ENCODE results near the gene ACOX2. TPM values are rescaled to one million over a fixed set of nuclear protein-coding genes. Genes with fewer than 3 reads are reported as not detected.
A peak's percentile ranks its signal among the peaks of the same experiment; 100 is the strongest.
"Not testable (repeated sequence)": the region's sequence is repeated elsewhere in the genome, so short reads cannot be mapped to it uniquely, and the experiment has no call there.

The ACOX2 gene
- total RNA-seq, 2 experiments from 2014 or later: not detected

GRCh38 chr3:58531956-58532355, 5.0 kb downstream of the ACOX2 start:
- Mint-ChIP-seq H3K36me3 (ENCODE audit: low read depth) (no peaks in the 10 kb centered on the region), H3K9me3 (ENCODE audit: low read depth) (no peaks in the 10 kb centered on the region), H3K27me3 (no peaks in the 10 kb centered on the region), H3K4me1 (peaks cover 13% of the 10 kb centered on the region), H3K4me3 (no peak overlapping the region), H3K27ac (no peak overlapping the region)
- DNase-seq (no peak), ATAC-seq (peak; percentile 25)
- ChIA-PET CTCF (interaction anchor here (0.8 to 3.2 kb wide), 6 partner anchors 16 to 225 kb away, joined by 3 to 12 read pairs (median 4); partner anchors contain the start of gene KCTD6), POLR2A (interaction anchor here (0.5 kb wide), 1 partner anchor 225 kb away, joined by 3 read pairs; no protein-coding TSS in a partner anchor)
- intact Hi-C loops (cut with DNase I, micrococcal nuclease): loop anchor here (1.0 to 5.0 kb wide), 12 partner anchors 40 to 525 kb away; partner anchors contain the start of genes HTD2 (in 2 of the 2), PDHB (in 2 of the 2), RPP14 (in 2 of the 2) and ABHD6 (in 1 of the 2)

DNA sequence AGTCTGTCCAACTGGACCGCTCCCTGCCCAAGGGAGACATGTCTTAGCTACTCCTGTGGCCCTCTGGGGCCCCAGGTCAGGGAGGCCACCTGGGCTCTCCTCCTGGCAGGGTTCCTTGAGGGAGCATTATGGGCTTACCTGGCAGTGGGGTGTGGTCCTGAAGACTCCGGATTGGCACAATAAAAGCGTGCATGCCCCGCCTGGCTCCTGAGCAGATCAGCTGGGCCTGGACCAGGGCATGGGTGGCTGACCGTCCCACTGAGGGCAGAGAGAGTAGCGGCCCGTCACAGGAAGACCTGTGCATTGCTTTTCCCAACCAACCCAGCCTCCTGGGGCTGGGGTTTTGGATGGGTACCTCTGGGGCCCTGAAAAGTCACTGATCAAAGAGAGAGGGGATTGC, 5.4 kb downstream of the ACOX2 start:
- no peaks in the 10 kb centered on the region for H3K27me3 Mint-ChIP-seq
- H3K36me3 Mint-ChIP-seq (ENCODE audit: low read depth): no peaks in the 10 kb centered on the region
- no peaks in the 10 kb centered on the region for H3K9me3 Mint-ChIP-seq (ENCODE audit: low read depth)
- no peak for ATAC-seq
- no peak overlapping the region for H3K4me3 Mint-ChIP-seq
- intact Hi-C loops (cut with DNase I, micrococcal nuclease): loop anchor here (5.0 kb wide), 2 partner anchors 119 to 209 kb away; no protein-coding TSS in a partner anchor
- H3K27ac Mint-ChIP-seq: no peak overlapping the region
- ChIA-PET CTCF (interaction anchor here (0.5 to 1.8 kb wide), 8 partner anchors 15 to 575 kb away, joined by 3 to 6 read pairs (median 3); no protein-coding TSS in a partner anchor), POLR2A (interaction anchor here (0.5 kb wide), 1 partner anchor 224 kb away, joined by 3 read pairs; no protein-coding TSS in a partner anchor)
- H3K4me1 Mint-ChIP-seq: peaks cover 13% of the 10 kb centered on the region
- DNase-seq: no peak

DNA sequence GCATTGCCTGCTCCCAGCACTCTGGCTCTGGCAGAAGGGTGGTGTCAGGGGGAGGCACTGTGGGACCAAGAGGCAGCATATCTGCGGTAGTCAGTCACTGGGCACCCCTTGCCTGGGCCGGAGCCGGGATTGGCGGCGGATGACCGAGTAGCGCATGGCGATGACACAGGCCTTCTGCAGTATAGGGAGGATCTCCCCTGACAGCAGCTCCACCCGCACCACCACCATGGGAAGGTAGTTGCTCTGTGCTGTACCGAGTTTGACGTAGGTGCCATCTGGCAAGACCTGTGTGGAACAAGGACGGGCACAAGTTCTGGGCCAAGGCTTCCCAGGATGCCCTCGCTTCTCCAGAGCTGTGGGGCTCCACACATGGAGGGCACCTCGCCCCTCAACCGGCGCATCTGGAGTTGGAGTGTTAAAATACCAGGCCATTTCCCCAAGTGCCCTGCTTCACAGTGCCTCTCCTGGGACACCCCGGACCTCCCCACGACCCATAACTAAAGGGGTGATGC, 6.6 kb downstream of the ACOX2 start:
- Mint-ChIP-seq H3K4me3 (no peak overlapping the region), H3K27me3 (no peaks in the 10 kb centered on the region), H3K9me3 (ENCODE audit: low read depth) (no peaks in the 10 kb centered on the region), H3K4me1 (peaks cover 13% of the 10 kb centered on the region), H3K36me3 (ENCODE audit: low read depth) (no peaks in the 10 kb centered on the region), H3K27ac (no peak overlapping the region)
- ChIA-PET POLR2A (interaction anchor here (0.8 kb wide), 1 partner anchor 35 kb away, joined by 4 read pairs; no protein-coding TSS in a partner anchor), CTCF (interaction anchor here (0.9 to 1.8 kb wide), 4 partner anchors 27 to 224 kb away, joined by 3 to 6 read pairs (median 4); partner anchors contain the start of genes HTD2 and RPP14)
- ATAC-seq (no peak), DNase-seq (no peak)
- intact Hi-C loops (cut with DNase I, micrococcal nuclease): loop anchor here (5.0 kb wide), 2 partner anchors 118 to 208 kb away; no protein-coding TSS in a partner anchor

- Mint-ChIP-seq H3K36me3 (ENCODE audit: low read depth) (no peaks in the 10 kb centered on the region), H3K4me1 (peaks cover 13% of the 10 kb centered on the region), H3K9me3 (ENCODE audit: low read depth) (no peaks in the 10 kb centered on the region), H3K27me3 (no peaks in the 10 kb centered on the region), H3K4me3 (no peak overlapping the region), H3K27ac (no peak overlapping the region)
- ChIA-PET CTCF (interaction anchor here (0.5 to 2.3 kb wide), 7 partner anchors 13 to 223 kb away, joined by 3 to 15 read pairs (median 4); partner anchors contain the start of genes FAM107A, HTD2, KCTD6 and RPP14), POLR2A (interaction anchor here (0.8 kb wide), 1 partner anchor 35 kb away, joined by 4 read pairs; no protein-coding TSS in a partner anchor)
- intact Hi-C loops (cut with DNase I, micrococcal nuclease): loop anchor here (5.0 kb wide), 2 partner anchors 117 to 207 kb away; no protein-coding TSS in a partner anchor
- ATAC-seq (no peak), DNase-seq (peak; percentile 38)
These were observed 7.3 kb downstream of the ACOX2 start for GRCh38 chr3:58529516-58530353.

DNA sequence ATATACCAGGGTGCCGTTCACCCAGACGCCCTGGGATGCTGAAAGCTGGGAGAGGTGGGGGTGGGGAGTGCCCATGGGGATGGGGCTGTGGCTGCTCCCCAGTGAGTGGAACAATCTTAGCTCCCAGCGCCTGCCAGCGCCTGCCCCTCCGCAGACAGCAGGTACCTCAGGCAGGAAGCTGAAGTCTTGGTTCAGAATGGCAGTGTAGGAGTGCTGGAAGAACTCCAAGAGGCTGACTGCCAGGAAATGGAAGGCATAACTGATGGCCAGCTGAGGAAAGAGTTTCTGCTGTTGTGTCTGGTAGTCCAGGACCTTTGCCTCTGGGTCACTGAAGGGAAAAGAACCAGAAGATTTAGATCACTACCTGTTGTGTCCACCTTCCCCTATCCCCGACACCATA, 8.4 kb downstream of the ACOX2 start:
- Mint-ChIP-seq H3K4me1 (peaks cover 13% of the 10 kb centered on the region), H3K27me3 (no peaks in the 10 kb centered on the region), H3K36me3 (ENCODE audit: low read depth) (no peaks in the 10 kb centered on the region), H3K9me3 (ENCODE audit: low read depth) (no peaks in the 10 kb centered on the region), H3K4me3 (no peak overlapping the region), H3K27ac (no peak overlapping the region)
- CTCF ChIA-PET: interaction anchor here (0.6 to 2.3 kb wide), 6 partner anchors 10 to 222 kb away, joined by 3 to 15 read pairs (median 5); partner anchors contain the start of genes HTD2, KCTD6 and RPP14
- DNase-seq (no peak), ATAC-seq (no peak)
- POLR2A ChIA-PET: interaction anchor here (0.8 kb wide), 1 partner anchor 222 kb away, joined by 4 read pairs; the partner anchor contains the start of genes HTD2 and RPP14
- intact Hi-C loops (cut with DNase I, micrococcal nuclease): no loop called here

- H3K9me3 Mint-ChIP-seq (ENCODE audit: low read depth); DNase-seq; POLR2A ChIA-PET; H3K36me3 Mint-ChIP-seq (ENCODE audit: low read depth); H3K27me3 Mint-ChIP-seq; ATAC-seq; H3K27ac Mint-ChIP-seq; H3K4me1 Mint-ChIP-seq; H3K4me3 Mint-ChIP-seq; intact Hi-C loops (cut with DNase I, micrococcal nuclease): not testable (repeated sequence)
- CTCF ChIA-PET: interaction anchor here (0.6 to 2.1 kb wide), 4 partner anchors 10 to 1191 kb away, joined by 3 to 7 read pairs (median 4); no protein-coding TSS in a partner anchor
These were observed 9.6 kb downstream of the ACOX2 start for GRCh38 chr3:58527440-58527839.

DNA sequence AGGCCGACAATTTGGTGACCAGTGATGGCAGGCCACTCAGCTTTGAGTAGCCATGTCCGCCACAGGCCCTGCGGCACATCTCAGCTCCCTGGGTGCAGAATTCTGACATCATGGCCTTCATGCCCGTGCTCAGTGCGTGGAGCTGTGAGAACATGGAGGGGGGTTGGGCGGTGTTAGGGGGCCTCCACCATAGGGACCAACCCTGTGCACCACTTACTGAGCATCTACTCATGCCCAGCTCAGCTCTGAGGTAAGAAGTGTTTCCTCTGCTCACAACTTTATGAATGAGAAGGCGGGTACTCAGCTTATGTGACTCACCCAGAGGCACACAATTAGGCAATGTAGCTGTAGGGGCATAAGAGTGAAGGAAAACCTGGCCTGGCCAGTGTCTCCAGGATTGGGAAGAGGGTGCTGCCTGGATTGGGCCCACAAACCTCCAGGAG, 10.5 kb downstream of the ACOX2 start:
- intact Hi-C loops (cut with DNase I, micrococcal nuclease): no loop called here
- Mint-ChIP-seq H3K4me1 (no peaks in the 10 kb centered on the region), H3K27ac (no peak overlapping the region), H3K36me3 (ENCODE audit: low read depth) (no peaks in the 10 kb centered on the region), H3K9me3 (ENCODE audit: low read depth) (no peaks in the 10 kb centered on the region), H3K4me3 (no peak overlapping the region), H3K27me3 (no peaks in the 10 kb centered on the region)
- POLR2A ChIA-PET: no interaction called here
- no peak for DNase-seq
- CTCF ChIA-PET: no interaction called here
- ATAC-seq: peak; percentile 88

DNA sequence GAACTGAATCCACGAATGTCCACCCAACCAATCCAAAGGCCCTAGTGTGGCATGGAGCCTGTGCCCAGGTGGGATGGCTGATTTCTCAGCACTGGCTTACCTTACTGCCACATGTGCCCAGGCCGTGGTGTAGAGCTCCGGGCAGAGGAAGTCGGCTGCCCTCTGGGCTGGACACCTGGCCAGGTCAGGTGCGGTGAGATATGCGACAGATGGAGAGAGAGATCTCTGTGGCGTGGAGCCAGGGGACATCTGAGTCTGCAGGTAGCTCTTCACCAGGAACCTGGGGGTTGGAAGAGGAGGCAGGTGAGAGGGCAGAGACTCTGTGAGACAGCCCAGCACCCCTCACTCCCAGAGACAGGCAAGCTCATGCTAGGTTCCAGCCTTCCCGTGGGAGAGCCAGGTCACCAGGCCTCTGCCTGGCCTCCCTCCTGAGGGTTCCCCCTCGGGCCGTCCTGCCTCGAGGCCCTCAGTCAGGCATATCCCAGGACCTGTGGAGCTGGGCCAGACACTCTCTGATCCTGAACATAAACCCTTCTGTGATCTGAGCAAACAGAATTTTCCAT, 12.6 kb downstream of the ACOX2 start:
- Mint-ChIP-seq H3K36me3 (ENCODE audit: low read depth) (no peaks in the 10 kb centered on the region), H3K27ac (no peak overlapping the region), H3K27me3 (no peaks in the 10 kb centered on the region), H3K4me3 (no peak overlapping the region), H3K9me3 (ENCODE audit: low read depth) (no peaks in the 10 kb centered on the region), H3K4me1 (no peaks in the 10 kb centered on the region)
- DNase-seq (no peak), ATAC-seq (no peak)
- intact Hi-C loops (cut with DNase I, micrococcal nuclease): no loop called here
- POLR2A ChIA-PET: no interaction called here
- CTCF ChIA-PET: interaction anchor here (0.9 to 1.3 kb wide), 2 partner anchors 11 to 60 kb away, joined by 3 read pairs; no protein-coding TSS in a partner anchor

DNA sequence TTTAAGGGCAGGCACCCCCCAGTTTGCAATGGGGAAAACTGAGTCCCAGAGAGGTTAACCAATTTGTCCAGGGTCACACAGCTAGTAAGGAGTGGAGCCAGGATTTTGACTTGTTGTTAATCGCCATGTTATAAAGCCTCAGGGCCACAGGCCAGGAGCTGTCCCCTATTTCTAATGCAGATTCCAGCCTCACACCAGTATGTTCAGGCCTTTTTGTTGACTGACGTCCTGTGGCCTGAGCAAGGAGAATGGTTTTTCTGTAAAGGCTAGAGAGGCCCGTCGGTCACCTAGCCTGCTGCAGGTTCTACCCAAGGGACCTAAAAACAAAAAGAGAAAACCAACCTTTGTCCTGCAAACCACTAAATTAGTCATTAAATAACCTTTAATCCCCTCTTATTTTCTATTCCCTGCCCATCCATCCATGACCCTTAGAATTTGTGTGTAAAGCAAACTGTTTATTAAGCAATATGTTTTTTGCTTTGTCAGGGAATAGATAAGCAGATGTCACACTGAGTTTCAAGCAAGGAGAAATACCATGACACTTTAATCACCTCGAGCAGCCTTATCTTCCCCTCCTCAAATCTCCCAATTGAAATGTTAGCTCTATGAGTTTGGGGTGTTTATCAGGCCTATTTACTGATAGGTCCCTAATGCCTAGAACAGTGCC, 14.1 kb downstream of the ACOX2 start:
- H3K9me3 Mint-ChIP-seq (ENCODE audit: low read depth): no peaks in the 10 kb centered on the region
- intact Hi-C loops (cut with DNase I, micrococcal nuclease): no loop called here
- H3K27ac Mint-ChIP-seq: no peak overlapping the region
- no peaks in the 10 kb centered on the region for H3K27me3 Mint-ChIP-seq
- CTCF ChIA-PET: interaction anchor here (0.6 to 1.5 kb wide), 4 partner anchors 15 to 47 kb away, joined by 3 to 4 read pairs (median 3); no protein-coding TSS in a partner anchor
- H3K4me1 Mint-ChIP-seq: no peaks in the 10 kb centered on the region
- POLR2A ChIA-PET: no interaction called here
- no peak for ATAC-seq
- H3K36me3 Mint-ChIP-seq (ENCODE audit: low read depth): no peaks in the 10 kb centered on the region
- DNase-seq: no peak
- H3K4me3 Mint-ChIP-seq: no peak overlapping the region

GRCh38 chr3:58521917-58522631, 14.9 kb downstream of the ACOX2 start:
- Mint-ChIP-seq H3K9me3 (ENCODE audit: low read depth) (no peaks in the 10 kb centered on the region), H3K27me3 (no peaks in the 10 kb centered on the region), H3K27ac (no peak overlapping the region), H3K36me3 (ENCODE audit: low read depth) (no peaks in the 10 kb centered on the region), H3K4me1 (no peaks in the 10 kb centered on the region), H3K4me3 (no peak overlapping the region)
- ChIA-PET CTCF (interaction anchor here (0.5 to 1.5 kb wide), 3 partner anchors 16 to 882 kb away, joined by 3 to 4 read pairs (median 3); no protein-coding TSS in a partner anchor), POLR2A (no interaction called here)
- DNase-seq (no peak), ATAC-seq (no peak)
- intact Hi-C loops (cut with DNase I, micrococcal nuclease): no loop called here

Measured in activated CD4-positive, alpha-beta T cell treated with anti-CD3 and anti-CD28 coated beads for 36 hours (primary cell).